DMS53 treated with DMSO at 0.1 percent for 48 hours (cell line): Measurements from ENCODE around the gene DYTN.
"Not testable (repeated sequence)": the region's sequence is repeated elsewhere in the genome, so short reads cannot be mapped to it uniquely, and the experiment has no call there.

ENCODE experiments used
- DNase-seq: peaks from one replicate; lab custom pipeline; 2025; ENCODE audit not compliant: unreplicated experiment; lab: John Stamatoyannopoulos, UW

The DYTN gene

GRCh38 chr2:206718296-206718695 lies at the start of gene DYTN:
Gene DYTN (minus strand): TSS chr2:206718396. CDS start chr2:206718279, 117 bp downstream.
- DNase-seq, result no peak

- no peak for DNase-seq
Measured at GRCh38 chr2:206766057-206766930, 48.1 kb upstream of the DYTN start.

GRCh38 chr2:206765242-206766056 lies 47.3 kb upstream of the DYTN start, which contains the start of the genes FASTKD2 and MDH1B:
Gene FASTKD2 (plus strand): TSS chr2:206765606. CDS start chr2:206766694, 1,088 bp downstream.
Gene MDH1B (minus strand): TSS chr2:206765328. CDS start chr2:206765271, 57 bp downstream.
- DNase-seq, result peak; percentile 93

- peak; percentile 17 for DNase-seq
Measured at GRCh38 chr2:206764673-206765241, 46.6 kb upstream of the DYTN start.

GRCh38 chr2:206756816-206757215 lies 38.6 kb upstream of the DYTN start:
- no peak for DNase-seq

GRCh38 chr2:206740800-206741199 lies 22.6 kb upstream of the DYTN start:
- DNase-seq, result no peak

GRCh38 chr2:206739271-206739670 lies 21.1 kb upstream of the DYTN start:
- DNase-seq, result no peak

GRCh38 chr2:206736935-206737334 lies 18.7 kb upstream of the DYTN start:
- DNase-seq, result no peak

- DNase-seq, result no peak
Measured at GRCh38 chr2:206733341-206733740, 15.1 kb upstream of the DYTN start.

- DNase-seq, result peak; percentile 19
Measured at GRCh38 chr2:206728277-206729199, 10.3 kb upstream of the DYTN start.

- no peak for DNase-seq
Measured at GRCh38 chr2:206727287-206727686, 9.1 kb upstream of the DYTN start.

- DNase-seq, result no peak
Measured at GRCh38 chr2:206723288-206723687, 5.1 kb upstream of the DYTN start.

GRCh38 chr2:206721256-206721920 lies 3.2 kb upstream of the DYTN start:
- DNase-seq, result no peak

GRCh38 chr2:206716623-206717022 lies 1.6 kb downstream of the DYTN start:
- DNase-seq, result no peak

GRCh38 chr2:206715183-206715582 lies 3.0 kb downstream of the DYTN start:
- DNase-seq, result not testable (repeated sequence)

GRCh38 chr2:206713746-206714145 lies 4.5 kb downstream of the DYTN start:
- DNase-seq, result no peak

GRCh38 chr2:206708286-206708685 lies 9.9 kb downstream of the DYTN start:
- DNase-seq, result no peak

GRCh38 chr2:206707164-206707701 lies 11.0 kb downstream of the DYTN start:
- DNase-seq, result no peak

- no peak for DNase-seq
Measured at GRCh38 chr2:206701952-206702605, 16.1 kb downstream of the DYTN start.
